ENCODE data around the gene GARIN3.
"Not testable (repeated sequence)": the region's sequence is repeated elsewhere in the genome, so short reads cannot be mapped to it uniquely, and the experiment has no call there.

GARIN3 gene

DNA sequence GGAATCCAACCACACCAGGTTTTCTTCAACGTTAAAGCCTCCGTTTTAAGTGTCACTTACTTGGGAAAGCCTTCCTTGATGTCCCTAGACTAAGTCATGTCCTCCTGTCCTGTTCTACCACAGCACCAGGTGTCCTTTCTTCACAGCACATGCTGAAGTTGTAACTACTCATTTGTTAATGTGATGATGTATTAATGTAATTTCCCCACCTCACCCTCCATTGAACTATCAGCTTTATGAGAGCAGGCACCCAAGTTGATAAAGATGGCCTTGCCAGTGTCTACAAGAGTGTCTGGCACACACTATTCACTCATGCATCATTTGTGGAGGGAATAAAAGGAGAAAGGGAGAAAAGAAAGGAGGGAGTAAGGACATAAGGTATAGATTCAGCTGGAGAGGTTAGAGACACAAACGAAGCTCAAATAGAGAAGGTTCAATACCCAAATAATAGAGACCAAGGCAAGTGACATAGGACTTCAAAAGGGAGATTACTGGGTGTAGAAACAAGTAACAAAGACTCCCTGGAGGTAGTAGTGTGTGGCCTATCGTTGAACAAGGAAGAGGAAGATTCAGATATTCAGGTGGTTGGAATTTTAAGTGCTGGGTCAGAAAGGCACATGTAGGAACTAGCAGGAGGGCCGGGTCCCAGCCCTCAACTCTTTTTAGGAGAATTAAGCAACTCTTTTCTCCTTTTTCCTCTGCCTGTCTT lies 21.1 kb upstream of the GARIN3 start (continued):
- TF ChIP-seq BACH2 (CRISPR knock-in tag; IDR thresholded peaks at IDR 0.05; ENCODE audit: borderline replicate concordance) (no peak), ZFP3 (CRISPR knock-in tag; IDR thresholded peaks at IDR 0.05) (no peak), CSDC2 (CRISPR knock-in tag; IDR thresholded peaks at IDR 0.05) (no peak), ZNF70 (CRISPR knock-in tag; IDR thresholded peaks at IDR 0.05) (no peak), ZNF8 (CRISPR knock-in tag; IDR thresholded peaks at IDR 0.05) (no peak)
- TF ChIP-seq, protein P1, sequence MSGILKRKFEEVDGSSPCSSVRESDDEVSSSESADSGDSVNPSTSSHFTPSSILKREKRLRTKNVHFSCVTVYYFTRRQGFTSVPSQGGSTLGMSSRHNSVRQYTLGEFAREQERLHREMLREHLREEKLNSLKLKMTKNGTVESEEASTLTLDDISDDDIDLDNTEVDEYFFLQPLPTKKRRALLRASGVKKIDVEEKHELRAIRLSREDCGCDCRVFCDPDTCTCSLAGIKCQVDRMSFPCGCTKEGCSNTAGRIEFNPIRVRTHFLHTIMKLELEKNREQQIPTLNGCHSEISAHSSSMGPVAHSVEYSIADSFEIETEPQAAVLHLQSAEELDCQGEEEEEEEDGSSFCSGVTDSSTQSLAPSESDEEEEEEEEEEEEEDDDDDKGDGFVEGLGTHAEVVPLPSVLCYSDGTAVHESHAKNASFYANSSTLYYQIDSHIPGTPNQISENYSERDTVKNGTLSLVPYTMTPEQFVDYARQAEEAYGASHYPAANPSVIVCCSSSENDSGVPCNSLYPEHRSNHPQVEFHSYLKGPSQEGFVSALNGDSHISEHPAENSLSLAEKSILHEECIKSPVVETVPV (CRISPR knock-in tag; IDR thresholded peaks at IDR 0.05): no peak
- TF ChIP-seq, protein P2, sequence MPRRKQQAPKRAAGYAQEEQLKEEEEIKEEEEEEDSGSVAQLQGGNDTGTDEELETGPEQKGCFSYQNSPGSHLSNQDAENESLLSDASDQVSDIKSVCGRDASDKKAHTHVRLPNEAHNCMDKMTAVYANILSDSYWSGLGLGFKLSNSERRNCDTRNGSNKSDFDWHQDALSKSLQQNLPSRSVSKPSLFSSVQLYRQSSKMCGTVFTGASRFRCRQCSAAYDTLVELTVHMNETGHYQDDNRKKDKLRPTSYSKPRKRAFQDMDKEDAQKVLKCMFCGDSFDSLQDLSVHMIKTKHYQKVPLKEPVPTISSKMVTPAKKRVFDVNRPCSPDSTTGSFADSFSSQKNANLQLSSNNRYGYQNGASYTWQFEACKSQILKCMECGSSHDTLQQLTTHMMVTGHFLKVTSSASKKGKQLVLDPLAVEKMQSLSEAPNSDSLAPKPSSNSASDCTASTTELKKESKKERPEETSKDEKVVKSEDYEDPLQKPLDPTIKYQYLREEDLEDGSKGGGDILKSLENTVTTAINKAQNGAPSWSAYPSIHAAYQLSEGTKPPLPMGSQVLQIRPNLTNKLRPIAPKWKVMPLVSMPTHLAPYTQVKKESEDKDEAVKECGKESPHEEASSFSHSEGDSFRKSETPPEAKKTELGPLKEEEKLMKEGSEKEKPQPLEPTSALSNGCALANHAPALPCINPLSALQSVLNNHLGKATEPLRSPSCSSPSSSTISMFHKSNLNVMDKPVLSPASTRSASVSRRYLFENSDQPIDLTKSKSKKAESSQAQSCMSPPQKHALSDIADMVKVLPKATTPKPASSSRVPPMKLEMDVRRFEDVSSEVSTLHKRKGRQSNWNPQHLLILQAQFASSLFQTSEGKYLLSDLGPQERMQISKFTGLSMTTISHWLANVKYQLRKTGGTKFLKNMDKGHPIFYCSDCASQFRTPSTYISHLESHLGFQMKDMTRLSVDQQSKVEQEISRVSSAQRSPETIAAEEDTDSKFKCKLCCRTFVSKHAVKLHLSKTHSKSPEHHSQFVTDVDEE (CRISPR knock-in tag; IDR thresholded peaks at IDR 0.05): no peak

DNA sequence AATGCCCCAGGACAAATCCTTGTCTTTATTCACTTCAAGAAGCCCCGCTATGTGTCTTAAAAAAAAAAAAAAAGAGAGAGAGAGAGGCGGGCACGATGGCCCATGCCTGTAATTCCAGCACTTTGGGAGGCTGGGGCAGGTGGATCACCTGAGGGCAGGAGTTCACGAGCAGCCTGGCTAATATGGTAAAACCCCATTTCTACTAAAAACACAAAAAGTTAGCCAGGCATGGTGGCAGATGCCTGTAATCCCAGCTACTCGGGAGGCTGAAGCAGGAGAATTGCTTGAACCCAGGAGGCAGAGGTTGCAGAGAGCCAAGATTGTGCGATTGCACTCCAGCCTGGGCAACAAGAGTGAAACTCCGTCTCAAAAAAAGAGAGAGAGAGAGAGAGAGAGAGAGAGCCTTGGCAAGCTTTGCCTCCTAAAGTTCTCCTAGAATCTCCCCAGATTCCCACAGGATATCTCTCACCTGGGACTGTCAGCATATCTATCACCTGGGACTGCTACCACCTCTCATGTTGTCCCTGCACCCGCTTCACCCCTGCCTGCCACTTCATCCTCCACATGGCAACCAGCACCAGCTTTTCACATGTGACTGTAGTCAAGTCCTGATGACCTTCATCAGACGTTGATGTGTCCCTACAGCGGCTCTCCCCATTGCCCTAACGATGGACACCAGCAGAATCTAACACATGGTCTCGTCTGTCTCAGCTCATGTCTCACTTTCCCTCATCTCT lies 20.4 kb upstream of the GARIN3 start:
- TF ChIP-seq, protein P3, sequence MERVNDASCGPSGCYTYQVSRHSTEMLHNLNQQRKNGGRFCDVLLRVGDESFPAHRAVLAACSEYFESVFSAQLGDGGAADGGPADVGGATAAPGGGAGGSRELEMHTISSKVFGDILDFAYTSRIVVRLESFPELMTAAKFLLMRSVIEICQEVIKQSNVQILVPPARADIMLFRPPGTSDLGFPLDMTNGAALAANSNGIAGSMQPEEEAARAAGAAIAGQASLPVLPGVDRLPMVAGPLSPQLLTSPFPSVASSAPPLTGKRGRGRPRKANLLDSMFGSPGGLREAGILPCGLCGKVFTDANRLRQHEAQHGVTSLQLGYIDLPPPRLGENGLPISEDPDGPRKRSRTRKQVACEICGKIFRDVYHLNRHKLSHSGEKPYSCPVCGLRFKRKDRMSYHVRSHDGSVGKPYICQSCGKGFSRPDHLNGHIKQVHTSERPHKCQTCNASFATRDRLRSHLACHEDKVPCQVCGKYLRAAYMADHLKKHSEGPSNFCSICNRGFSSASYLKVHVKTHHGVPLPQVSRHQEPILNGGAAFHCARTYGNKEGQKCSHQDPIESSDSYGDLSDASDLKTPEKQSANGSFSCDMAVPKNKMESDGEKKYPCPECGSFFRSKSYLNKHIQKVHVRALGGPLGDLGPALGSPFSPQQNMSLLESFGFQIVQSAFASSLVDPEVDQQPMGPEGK (CRISPR knock-in tag; IDR thresholded peaks at IDR 0.05; ENCODE audit: borderline replicate concordance): no peak
- TF ChIP-seq, protein P2 (CRISPR knock-in tag; IDR thresholded peaks at IDR 0.05): no peak
- TF ChIP-seq, protein P4, sequence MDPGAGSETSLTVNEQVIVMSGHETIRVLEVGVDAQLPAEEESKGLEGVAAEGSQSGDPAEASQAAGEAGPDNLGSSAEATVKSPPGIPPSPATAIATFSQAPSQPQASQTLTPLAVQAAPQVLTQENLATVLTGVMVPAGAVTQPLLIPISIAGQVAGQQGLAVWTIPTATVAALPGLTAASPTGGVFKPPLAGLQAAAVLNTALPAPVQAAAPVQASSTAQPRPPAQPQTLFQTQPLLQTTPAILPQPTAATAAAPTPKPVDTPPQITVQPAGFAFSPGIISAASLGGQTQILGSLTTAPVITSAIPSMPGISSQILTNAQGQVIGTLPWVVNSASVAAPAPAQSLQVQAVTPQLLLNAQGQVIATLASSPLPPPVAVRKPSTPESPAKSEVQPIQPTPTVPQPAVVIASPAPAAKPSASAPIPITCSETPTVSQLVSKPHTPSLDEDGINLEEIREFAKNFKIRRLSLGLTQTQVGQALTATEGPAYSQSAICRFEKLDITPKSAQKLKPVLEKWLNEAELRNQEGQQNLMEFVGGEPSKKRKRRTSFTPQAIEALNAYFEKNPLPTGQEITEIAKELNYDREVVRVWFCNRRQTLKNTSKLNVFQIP (CRISPR knock-in tag; IDR thresholded peaks at IDR 0.05; ENCODE audit: borderline replicate concordance, low read depth): no peak
- TF ChIP-seq SNAI2 (CRISPR knock-in tag; IDR thresholded peaks at IDR 0.05) (no peak), CSDC2 (CRISPR knock-in tag; IDR thresholded peaks at IDR 0.05) (no peak), ESRRG (CRISPR knock-in tag; IDR thresholded peaks at IDR 0.05) (no peak), ZFP3 (CRISPR knock-in tag; IDR thresholded peaks at IDR 0.05) (no peak), RARB (CRISPR knock-in tag; IDR thresholded peaks at IDR 0.05) (no peak), ZNF8 (CRISPR knock-in tag; IDR thresholded peaks at IDR 0.05) (no peak), ZNF565 (CRISPR knock-in tag; conservative IDR thresholded peaks at IDR 0.05; ENCODE audit: low read depth) (no peak), GLIS3 (CRISPR knock-in tag; IDR thresholded peaks at IDR 0.05) (no peak), BACH2 (CRISPR knock-in tag; IDR thresholded peaks at IDR 0.05; ENCODE audit: borderline replicate concordance) (no peak), ZC3H10 (CRISPR knock-in tag; IDR thresholded peaks at IDR 0.05) (no peak), ZFP30 (CRISPR knock-in tag; IDR thresholded peaks at IDR 0.05) (no peak), ARNTL (CRISPR knock-in tag; IDR thresholded peaks at IDR 0.05; ENCODE audit: borderline replicate concordance, low read depth) (no peak), TOX (CRISPR knock-in tag; IDR thresholded peaks at IDR 0.05; ENCODE audit: borderline replicate concordance) (no peak), TCF4 (CRISPR knock-in tag; IDR thresholded peaks at IDR 0.05; ENCODE audit: borderline replicate concordance) (no peak)
- TF ChIP-seq, protein P5, sequence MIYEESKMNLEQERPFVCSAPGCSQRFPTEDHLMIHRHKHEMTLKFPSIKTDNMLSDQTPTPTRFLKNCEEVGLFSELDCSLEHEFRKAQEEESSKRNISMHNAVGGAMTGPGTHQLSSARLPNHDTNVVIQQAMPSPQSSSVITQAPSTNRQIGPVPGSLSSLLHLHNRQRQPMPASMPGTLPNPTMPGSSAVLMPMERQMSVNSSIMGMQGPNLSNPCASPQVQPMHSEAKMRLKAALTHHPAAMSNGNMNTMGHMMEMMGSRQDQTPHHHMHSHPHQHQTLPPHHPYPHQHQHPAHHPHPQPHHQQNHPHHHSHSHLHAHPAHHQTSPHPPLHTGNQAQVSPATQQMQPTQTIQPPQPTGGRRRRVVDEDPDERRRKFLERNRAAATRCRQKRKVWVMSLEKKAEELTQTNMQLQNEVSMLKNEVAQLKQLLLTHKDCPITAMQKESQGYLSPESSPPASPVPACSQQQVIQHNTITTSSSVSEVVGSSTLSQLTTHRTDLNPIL (CRISPR knock-in tag; IDR thresholded peaks at IDR 0.05; ENCODE audit: low read depth): no peak
- TF ChIP-seq, protein P1 (CRISPR knock-in tag; IDR thresholded peaks at IDR 0.05): no peak
- no peak for ATAC-seq

DNA sequence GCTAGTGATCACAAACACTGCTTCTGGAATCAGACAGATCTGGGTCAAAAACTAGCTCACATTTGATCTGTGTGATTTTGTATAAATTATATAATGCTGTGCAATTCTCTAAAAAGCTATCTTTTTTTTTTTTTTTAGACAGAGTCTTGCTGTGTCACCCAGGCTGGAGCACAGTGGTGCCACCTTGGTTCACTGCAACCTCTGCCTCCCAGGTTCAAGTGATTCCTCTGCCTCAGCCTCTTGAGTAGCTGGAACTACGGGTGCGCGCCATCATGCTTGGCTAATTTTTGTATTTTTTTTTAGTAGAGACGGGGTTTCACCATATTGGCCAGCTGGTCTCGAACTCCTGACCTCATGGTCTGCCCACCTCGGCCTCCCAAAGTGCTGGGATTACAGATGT lies 19.1 kb upstream of the GARIN3 start:
- not testable (repeated sequence) for ATAC-seq
